22Rv1 (cell line): ENCODE data around the gene POPDC3.

Experiments used
- CTCF ChIP-seq: fragments of 450-650 bp; IDR thresholded peaks from 2 replicates; pipeline ENCODE4 v1.5.1; 2017; ENCODE audit warnings: mild to moderate bottlenecking
- ZFX ChIP-seq: fragments of 450-650 bp; IDR thresholded peaks from 2 replicates; pipeline ENCODE4 v1.6.1; 2017; ENCODE audit warnings: antibody characterized with exemption, borderline replicate concordance

- TF ChIP-seq CTCF (no peak), ZFX (no peak)
These were observed 13.1 kb upstream of the POPDC3 start for GRCh38 chr6:105192707-105193465.
